Heart right ventricle (tissue), 16 donors: ENCODE results near the gene RFX2. TPM values are rescaled to one million over a fixed set of nuclear protein-coding genes. Genes with fewer than 3 reads are reported as not detected.
A peak's percentile ranks its signal among the peaks of the same experiment; 100 is the strongest.
"Not testable (repeated sequence)": the region's sequence is repeated elsewhere in the genome, so short reads cannot be mapped to it uniquely, and the experiment has no call there.

ENCODE experiments used
- ATAC-seq, 8 donors: fragments of 200-7000 bp; cut with Tn5 transposase; one replicate each; pipeline ENCODE4 v1.9.1; 2020; ENCODE audit warnings: mild to moderate bottlenecking in 8 of 8, moderate library complexity in 8 of 8, moderate number of reproducible peaks in 1 of 8
- DNase-seq, 2 donors: peaks; one replicate each; pipeline ENCODE4 v3.0.0-alpha.2; 2020
- H3K27ac ChIP-seq, 10 donors: fragments of 200-600 bp; sonication (generic) in 2 of 10; one replicate each; pipeline versions ENCODE4 v1.5.0 to v1.8.0; 2020 to 2022; ENCODE audit warnings: mild to moderate bottlenecking in 3 of 10
- H3K27me3 ChIP-seq, 7 donors: fragments of 200-600 bp; one replicate each; pipeline ENCODE4 v1.8.0; 2021 to 2022; ENCODE audit warnings: mild to moderate bottlenecking in 2 of 7
- H3K36me3 ChIP-seq, 9 donors: fragments of 200-600 bp; sonication (generic) in 1 of 9; one replicate each; pipeline versions ENCODE4 v1.5.0 to v1.8.0; 2020 to 2022; ENCODE audit warnings: mild to moderate bottlenecking in 2 of 9
- H3K4me1 ChIP-seq, 9 donors: fragments of 200-600 bp; sonication (generic) in 1 of 9; one replicate each; pipeline versions ENCODE4 v1.5.0 to v1.8.0; 2020 to 2022; ENCODE audit warnings: mild to moderate bottlenecking in 4 of 9
- H3K4me3 ChIP-seq, 10 donors: fragments of 200-600 bp; sonication (generic) in 2 of 10; one replicate each; pipeline versions ENCODE4 v1.5.0 to v1.8.0; 2020 to 2022; ENCODE audit warnings: mild to moderate bottlenecking in 7 of 10, moderate library complexity in 2 of 10
- H3K9me3 ChIP-seq, 11 donors: fragments of 200-600 bp in 10 of 11; sonication (generic) in 2 of 11; one replicate each; pipeline versions ENCODE4 v1.5.0 to v1.8.0; 2013 to 2022; ENCODE audit warnings: mild to moderate bottlenecking in 2 of 11, control low read depth in 1 of 11, moderate library complexity in 1 of 11
- WGBS, 2 donors: extraction: QIAGEN DNeasy Blood & Tissue Kit; methylation state at CpG; one replicate each; pipeline ENCODE4 v1.1.7; 2013; ENCODE audit warnings: inconsistent platforms in 1 of 2; 5-methylcytosine and 5-hydroxymethylcytosine counted together
- intact Hi-C, 10 donors: fragments of 100-400 bp; cut with DNase I; formaldehyde crosslinking; loops; one replicate each; pipeline versions ENCODE4 v1.11.1 to v1.14.2; 2022
- polyA plus RNA-seq, 2 donors: library from polyadenylated mRNA; stranded (reverse); fragments of 200-250 nt; gene quantifications; one replicate each; pipeline ENCODE4 v1.2.3, GENCODE V29; 2013
- total RNA-seq, 10 donors: library from RNA; stranded (reverse); fragmentation: NEBNext Ultra II Directional in 3 of 10; extraction: Animal tissue kit (Norgen Biotek cat#: 25700) in 3 of 10; gene quantifications; one replicate each; pipeline versions ENCODE4 v1.2.1 to v1.2.4, GENCODE V29; 2021 to 2023
- TF ChIP-seq, protein P1 (sequence below), 9 donors: fragments of 200-600 bp; sonication (generic) in 2 of 9; IDR thresholded peaks; one replicate each; pipeline versions ENCODE4 v1.5.0 to v1.8.0; 2021 to 2022; ENCODE audit warnings: antibody characterized with exemption in 9 of 9, mild to moderate bottlenecking in 5 of 9, moderate library complexity in 1 of 9
- donor health status: Arrhythmogenic right ventricular cardiomyopathy.
- donor health status: ischemic (EF 13 %, LVEDD 7.1; RV severe dilation, severe dysfunction).
- donor health status: healthy with polysubstance abuse.
- donor health status: DM: no; HTN: yes; CAD: no.
- donor health status: DM: no; HTN: no; CAD: no.
- donor health status: ischemic (EF 25% LVEDD 6.9; RV normal size, moderate dysfunction).
- donor health status: ischemic (EF 25% LVEDD 5.7; RV mildly dilated, moderate dysfunction).
- donor health status: healthy.
- donor health status: DM: yes; HTN: yes; CAD: no.
- donor health status: Ischemic cardiomyopathy.
- donor health status: ischemic (EF 35%, LVEDD 5.7; RV mildly dilated, moderate dysfunction).
- donor health status: nonischemic (EF 11% LVEDD 7.7; RV severe dilation, severe dysfunction).
- donor health status: DM: yes; HTN: yes; CAD: no.
- donor health status: PGD.
- donor health status: ischemic (EF 29% LVEDD 5.4; RV normal size, mild dysfunction).
- donor health status: nonischemic (EF 23%, LVEDD 6.1; RV moderate dilation, normal function).

The RFX2 gene
- total and polyA plus RNA-seq, 12 donors, result 4.2 to 17.4 (median 5.2) TPM

DNA sequence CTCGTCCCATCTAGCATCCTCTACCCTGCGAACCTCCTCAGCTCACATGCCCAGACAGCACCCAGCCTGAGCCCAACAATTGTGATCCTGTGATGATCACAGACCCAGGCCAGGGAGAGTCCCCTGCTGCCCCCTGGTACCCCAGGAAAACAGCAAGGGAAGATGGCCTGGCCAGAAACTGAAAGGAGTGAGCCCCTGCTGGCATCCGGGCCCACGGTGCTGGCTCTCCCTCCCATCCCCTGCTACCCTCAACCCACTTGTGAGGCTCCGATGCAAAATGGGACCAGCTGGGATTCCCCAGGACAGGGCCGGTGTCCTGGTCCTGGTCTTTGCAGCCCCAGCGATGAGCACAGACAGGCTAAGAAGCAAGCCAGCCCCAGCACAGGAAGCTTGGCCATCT is 146.4 kb downstream of the RFX2 start:
- peaks cover 0 to 11% (median 0%) of the 10 kb centered on the region in 9 donors for H3K36me3 ChIP-seq
- intact Hi-C loops, result loop anchor here in 1 of 10 donors (5.0 kb wide), 1 partner anchor 57 kb away; no protein-coding TSS in a partner anchor
- no peak overlapping the region for H3K4me3 ChIP-seq
- H3K9me3 ChIP-seq, result no peaks in the 10 kb centered on the region
- TF ChIP-seq, protein P1, sequence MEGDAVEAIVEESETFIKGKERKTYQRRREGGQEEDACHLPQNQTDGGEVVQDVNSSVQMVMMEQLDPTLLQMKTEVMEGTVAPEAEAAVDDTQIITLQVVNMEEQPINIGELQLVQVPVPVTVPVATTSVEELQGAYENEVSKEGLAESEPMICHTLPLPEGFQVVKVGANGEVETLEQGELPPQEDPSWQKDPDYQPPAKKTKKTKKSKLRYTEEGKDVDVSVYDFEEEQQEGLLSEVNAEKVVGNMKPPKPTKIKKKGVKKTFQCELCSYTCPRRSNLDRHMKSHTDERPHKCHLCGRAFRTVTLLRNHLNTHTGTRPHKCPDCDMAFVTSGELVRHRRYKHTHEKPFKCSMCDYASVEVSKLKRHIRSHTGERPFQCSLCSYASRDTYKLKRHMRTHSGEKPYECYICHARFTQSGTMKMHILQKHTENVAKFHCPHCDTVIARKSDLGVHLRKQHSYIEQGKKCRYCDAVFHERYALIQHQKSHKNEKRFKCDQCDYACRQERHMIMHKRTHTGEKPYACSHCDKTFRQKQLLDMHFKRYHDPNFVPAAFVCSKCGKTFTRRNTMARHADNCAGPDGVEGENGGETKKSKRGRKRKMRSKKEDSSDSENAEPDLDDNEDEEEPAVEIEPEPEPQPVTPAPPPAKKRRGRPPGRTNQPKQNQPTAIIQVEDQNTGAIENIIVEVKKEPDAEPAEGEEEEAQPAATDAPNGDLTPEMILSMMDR (IDR thresholded peaks at IDR 0.05), result no peak
- no peak for DNase-seq
- no peaks in the 10 kb centered on the region for H3K27me3 ChIP-seq
- WGBS, 2 donors, result 90% methylated on average over 7 of the region's 7 CpGs
- peaks cover 49 to 100% (median 97%) of the 10 kb centered on the region in 9 donors for H3K4me1 ChIP-seq
- peak overlapping the region in 5 of 10 donors; percentile 38 to 78 (median 68) for H3K27ac ChIP-seq
- ATAC-seq, result no peak

DNA sequence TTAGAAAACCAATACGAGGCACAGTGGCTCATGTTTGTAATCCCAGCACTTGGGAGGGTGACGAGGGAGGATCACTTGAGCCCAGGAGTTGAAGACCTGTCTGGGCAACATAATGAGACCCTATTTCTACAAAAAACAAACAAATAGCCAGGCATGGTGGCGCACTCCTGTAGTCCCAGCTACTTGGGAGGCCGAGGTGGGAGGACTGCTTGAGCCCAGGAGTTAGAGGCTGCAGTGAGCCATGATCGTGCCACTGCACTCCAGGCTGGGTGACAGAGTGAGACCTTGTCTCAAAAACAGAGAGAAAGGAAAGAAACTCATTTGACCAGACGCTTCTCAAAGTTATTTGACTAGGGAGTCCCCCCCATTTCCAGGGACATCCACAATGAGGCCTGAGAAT is 147.0 kb downstream of the RFX2 start:
- Histone ChIP-seq H3K36me3 (peaks cover 0 to 15% (median 0%) of the 10 kb centered on the region in 9 donors), H3K4me1 (peaks cover 43 to 100% (median 92%) of the 10 kb centered on the region in 9 donors), H3K27ac (peak overlapping the region in 4 of 10 donors; percentile 38 to 78 (median 69))
- DNase-seq, ATAC-seq, H3K9me3 ChIP-seq, H3K4me3 ChIP-seq, H3K27me3 ChIP-seq: not testable (repeated sequence)
- intact Hi-C loops, result loop anchor here in 1 of 10 donors (5.0 kb wide), 1 partner anchor 56 kb away; no protein-coding TSS in a partner anchor
- 90% methylated on average over 6 of the region's 6 CpGs for WGBS, 2 donors

DNA sequence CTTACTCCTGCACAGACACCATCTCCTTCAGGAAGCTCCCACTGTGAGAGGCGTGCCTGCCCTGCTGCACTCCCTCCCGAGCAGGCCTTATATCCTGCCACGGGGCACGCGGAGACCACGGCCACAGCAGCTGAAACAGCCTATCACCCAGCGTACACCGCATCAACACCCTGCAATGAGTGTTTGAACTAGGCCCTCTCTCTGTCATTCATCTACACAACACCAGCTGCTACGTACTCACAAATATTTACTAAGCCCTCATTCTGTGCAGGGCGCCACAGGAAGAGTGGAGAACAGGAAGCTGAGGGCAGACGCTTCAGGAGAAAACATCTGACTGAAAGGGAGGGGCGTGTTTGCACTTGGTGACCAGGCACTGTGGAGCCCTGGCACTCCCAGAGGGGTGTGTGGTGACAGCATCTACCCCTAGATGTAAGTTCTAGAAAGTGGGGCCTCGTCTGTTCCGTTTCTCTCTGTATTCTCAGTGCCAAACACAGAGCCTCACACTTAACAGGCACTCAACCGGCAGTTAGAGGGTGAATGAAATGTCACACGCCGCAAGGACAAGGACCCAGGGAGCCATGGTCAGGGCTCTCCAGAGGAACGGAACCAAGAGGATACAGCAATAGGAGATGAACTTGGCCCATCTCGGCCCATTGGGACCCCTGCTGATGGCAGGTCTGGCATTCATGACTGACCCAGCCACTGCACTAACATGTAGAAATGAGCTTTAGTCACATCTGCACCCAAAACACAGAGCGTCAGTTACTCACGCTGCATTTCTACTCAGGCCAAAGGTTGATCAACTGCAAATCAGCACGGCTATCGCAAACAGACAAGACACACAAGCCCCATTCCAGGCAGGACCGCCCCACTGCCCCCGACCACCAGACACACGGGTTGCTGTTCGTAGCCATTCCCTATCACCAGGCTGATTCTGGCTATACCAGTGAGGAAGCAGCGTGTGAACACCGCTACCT is 148.0 kb downstream of the RFX2 start:
- no peaks in the 10 kb centered on the region for H3K9me3 ChIP-seq
- peak overlapping the region in 9 of 10 donors; percentile 52 to 78 (median 68) for H3K27ac ChIP-seq
- WGBS, 2 donors, result 29 to 30% methylated on average over 29 of the region's 29 CpGs
- peaks cover 0 to 22% (median 0%) of the 10 kb centered on the region in 9 donors for H3K36me3 ChIP-seq
- ATAC-seq, result peak; percentile 12 to 56 (median 50)
- intact Hi-C loops, result loop anchor here in 1 of 10 donors (5.0 kb wide), 1 partner anchor 55 kb away; no protein-coding TSS in a partner anchor
- DNase-seq, result no peak
- H3K4me1 ChIP-seq, result peaks cover 40 to 100% (median 85%) of the 10 kb centered on the region in 9 donors
- H3K4me3 ChIP-seq, result peak overlapping the region in 4 of 10 donors; percentile 3 to 29 (median 5)
- H3K27me3 ChIP-seq, result no peaks in the 10 kb centered on the region
- TF ChIP-seq, protein P1 (IDR thresholded peaks at IDR 0.05), result no peak

DNA sequence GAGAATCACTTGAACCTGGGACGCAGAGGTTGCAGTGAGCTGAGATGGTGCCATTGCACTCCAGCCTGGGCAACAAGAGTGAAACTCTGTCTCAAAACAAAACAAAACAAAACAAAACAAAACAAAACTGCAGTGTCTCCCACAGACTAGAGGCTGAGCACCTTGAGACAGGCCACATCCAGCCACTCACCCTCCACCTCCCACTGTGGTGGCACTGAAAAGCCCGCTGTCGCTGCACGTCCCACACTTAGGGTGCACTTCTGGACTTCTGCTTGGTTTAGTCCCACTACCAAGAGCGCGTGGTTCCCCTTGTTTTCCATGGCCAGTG is 148.7 kb downstream of the RFX2 start:
- H3K9me3 ChIP-seq, H3K27me3 ChIP-seq, DNase-seq: not testable (repeated sequence)
- Histone ChIP-seq H3K36me3 (peaks cover 0 to 22% (median 0%) of the 10 kb centered on the region in 9 donors), H3K4me1 (peaks cover 40 to 100% (median 85%) of the 10 kb centered on the region in 9 donors), H3K4me3 (peak overlapping the region in 4 of 10 donors; percentile 3 to 29 (median 5)), H3K27ac (peak overlapping the region in 9 of 10 donors; percentile 52 to 78 (median 68))
- 57 to 70% methylated on average over 6 of the region's 6 CpGs for WGBS, 2 donors
- peak in 1 of 8 donors; percentile 2 for ATAC-seq
- intact Hi-C loops, result loop anchor here in 1 of 10 donors (5.0 kb wide), 1 partner anchor 54 kb away; no protein-coding TSS in a partner anchor
